GM21717 (cell line): ENCODE results near the gene NETO2.
"Not testable (repeated sequence)": the region's sequence is repeated elsewhere in the genome, so short reads cannot be mapped to it uniquely, and the experiment has no call there.

ENCODE experiments used
- ATAC-seq: cut with Tn5 transposase; IDR thresholded peaks from one replicate; pipeline ENCODE4 v1.9.1; 2021; ENCODE audit warnings: mild to moderate bottlenecking, moderate library complexity; ENCODE audit not compliant: unreplicated experiment

NETO2 gene

DNA sequence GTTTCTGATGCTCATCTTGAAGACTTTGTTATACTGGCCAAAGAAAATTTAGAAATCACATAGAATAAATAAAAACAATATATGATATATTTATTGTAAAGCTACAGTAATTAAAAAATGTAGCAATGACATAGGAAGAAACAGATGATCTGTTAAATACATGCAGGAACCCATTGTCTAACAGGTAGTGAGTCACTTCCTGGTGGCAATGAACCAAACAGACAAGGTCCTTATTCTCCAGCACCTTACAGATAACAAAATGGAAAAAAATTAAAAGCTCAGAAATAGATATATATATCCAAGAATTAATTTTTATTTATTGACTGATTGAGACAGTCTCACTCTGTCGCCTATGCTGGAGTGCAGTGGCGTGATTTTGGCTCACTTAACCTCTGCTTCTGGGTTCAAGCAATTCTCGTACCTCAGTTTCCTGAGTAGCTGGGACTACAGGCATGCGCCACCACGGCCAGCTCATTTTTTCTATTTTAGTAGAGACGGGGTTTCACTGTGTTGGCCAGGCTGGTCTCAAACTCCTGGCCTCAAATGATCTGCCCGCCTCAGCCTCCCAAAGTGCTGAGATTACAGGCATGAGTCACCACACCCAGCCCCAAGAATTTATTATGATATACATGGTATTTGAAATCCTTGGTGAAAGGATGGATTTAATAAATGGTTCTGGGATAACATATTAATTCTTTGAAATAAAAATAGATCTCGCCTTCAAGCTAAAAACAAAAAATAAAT is 7.5 kb downstream of the NETO2 start:
- ATAC-seq = no peak

DNA sequence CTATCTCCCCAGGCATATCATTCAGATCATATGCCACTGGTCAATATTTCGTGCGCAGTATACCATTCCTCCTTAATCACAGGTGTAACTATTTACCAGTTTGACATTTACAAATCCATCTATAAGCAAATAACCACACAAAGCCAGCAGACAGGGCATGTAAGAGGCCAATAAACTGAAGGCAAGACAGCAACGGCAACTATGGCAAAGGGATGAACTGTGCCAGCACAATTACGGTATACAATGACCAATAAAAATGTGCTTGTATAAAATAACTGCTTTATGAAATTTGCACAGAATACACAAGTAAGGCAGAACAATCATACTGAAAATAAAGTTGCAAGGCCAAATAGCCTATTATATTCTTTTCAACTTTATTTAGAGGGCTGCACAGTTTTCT is 9.2 kb downstream of the NETO2 start:
- no peak for ATAC-seq

DNA sequence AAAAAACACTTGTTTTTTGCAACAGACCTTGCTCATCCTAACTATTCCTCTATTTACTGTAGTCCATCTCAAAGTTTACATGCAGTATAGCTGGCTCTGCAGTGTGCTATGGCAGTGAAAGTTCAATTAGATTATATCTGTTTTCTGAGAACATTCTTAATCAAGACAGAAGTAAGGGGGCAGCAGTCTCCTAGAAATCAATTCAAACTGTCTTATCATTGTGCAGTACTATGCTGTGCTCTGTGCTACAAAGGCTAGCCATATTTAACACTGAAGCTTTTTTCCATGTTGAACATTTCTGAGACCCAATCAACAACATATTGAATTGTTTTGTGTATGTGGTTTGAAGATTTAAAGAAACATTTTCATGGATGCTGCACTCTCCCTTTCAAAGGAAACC is 11.4 kb downstream of the NETO2 start:
- ATAC-seq = no peak

DNA sequence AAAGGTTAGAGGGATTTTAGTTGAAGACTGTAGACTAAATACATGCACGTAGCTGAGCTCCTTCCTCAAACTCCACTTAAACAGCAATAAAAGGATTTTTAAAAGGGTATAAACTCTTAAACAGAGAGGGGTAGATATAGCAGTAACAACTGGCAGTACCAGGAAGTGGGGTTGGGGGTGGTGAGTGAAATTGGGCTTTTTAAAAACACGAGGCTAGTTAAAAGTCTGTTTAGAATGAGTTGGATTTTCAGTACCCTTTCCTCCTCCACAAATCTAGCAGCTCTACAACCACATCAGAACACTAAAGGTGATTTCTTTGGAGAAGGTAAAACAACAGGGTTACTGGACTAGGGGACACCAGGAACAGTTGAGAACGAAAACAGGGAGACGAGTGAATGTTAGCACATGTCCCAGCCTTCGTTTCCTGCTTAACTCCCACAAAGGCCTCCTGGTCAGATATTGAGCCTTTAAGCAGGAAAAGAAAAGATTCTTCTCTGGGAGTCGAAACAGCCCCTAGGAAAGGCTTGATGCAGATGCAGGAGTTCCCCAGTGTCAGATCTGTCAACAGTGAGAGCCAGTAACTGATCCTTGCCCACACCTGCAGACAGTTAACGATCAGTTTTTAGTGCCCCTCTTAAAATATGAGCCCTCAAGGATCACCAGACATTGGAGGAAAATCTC is 13.8 kb downstream of the NETO2 start:
- no peak for ATAC-seq

DNA sequence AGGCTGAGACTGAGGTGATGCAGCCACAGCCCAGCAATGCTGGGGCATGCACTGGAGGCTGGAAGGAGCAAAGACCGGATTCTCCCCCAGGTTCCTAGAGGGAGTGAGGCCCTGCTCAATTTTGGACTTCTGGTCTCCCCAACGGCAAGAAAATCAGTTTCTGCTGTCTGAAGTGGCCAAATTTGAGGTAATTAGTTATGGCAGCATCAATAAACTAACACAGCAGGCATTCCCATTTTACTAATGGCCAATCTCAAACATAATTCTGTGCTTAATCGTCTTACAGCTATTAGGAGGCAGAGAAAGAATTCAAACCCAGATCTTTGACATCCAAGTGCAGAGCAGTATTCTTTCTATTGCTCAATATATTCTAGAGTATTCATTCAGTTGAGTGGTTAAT is 16.2 kb downstream of the NETO2 start:
- no peak for ATAC-seq

DNA sequence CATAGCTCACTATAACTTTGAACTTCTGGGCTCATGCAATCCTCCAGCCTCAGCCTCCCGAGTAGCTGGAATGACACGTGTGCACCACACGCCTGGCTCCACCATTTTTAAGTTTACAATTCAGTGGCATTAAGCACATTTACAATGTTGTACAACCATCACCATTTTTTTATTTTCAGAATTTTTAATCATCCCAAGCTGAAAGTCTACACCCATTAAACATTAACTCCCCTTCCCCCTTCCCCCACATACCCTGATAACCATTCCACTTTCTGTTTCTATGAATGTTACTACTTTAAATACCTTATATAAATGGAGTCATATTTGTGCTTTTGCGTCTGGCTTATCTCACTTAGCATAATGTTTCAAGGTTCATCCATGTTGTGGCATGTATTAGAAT is 18.0 kb downstream of the NETO2 start:
- no peak for ATAC-seq

DNA sequence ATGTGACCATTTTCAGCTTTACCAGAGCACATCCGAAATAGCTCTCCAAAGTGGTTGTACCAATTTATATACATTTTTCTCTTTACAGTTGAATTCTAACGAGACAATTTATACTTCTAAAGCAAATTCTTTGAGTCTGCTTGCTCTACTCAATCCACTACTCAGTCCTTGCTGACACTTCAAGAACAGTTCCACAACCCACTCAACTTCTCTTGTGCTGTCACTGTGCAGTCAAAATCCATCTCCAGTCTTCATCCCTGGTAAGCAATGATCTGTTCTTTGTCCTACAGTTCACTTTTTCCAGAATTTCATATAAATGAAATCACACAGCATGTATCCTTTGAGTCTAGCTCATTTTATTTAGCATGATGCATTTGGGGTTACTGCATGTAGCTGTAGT is 30.6 kb downstream of the NETO2 start:
- no peak for ATAC-seq

DNA sequence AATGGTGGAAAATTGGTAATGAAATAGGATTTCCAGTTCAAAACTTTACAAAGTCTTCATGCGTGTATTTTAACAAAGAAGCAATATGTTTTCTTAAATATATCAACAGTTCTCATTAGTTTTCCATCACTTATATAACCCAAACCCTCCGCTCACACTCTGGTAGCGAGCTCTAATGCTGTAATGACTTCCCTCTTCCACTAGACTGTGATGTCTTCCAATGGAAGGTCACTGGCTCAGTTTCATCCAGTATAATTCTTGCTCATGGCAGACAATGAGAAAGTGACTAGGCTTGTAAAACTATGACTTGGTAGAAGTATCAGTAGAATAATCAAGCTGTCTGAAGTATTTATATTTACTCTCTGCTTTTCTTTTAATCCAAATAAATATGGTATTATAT is 32.8 kb downstream of the NETO2 start:
- no peak for ATAC-seq

DNA sequence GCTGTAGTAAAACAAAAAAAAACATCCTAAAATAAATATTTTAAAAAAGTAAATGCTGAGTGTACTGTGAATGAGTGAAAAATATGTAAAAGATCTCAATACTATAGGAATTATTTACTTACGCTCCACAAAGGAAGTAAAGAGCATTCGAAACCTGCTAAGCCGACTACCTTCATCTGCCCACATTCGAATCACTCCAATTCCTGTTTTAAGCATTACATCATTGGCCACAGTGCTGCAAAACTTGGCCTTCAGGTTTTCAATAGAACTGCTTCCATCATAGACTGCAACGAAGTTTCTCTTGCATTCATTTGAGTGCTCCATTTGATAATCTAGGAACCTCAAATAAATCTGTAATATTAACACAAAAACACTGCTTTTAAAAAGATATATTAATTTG is 34.4 kb downstream of the NETO2 start:
- ATAC-seq = no peak

DNA sequence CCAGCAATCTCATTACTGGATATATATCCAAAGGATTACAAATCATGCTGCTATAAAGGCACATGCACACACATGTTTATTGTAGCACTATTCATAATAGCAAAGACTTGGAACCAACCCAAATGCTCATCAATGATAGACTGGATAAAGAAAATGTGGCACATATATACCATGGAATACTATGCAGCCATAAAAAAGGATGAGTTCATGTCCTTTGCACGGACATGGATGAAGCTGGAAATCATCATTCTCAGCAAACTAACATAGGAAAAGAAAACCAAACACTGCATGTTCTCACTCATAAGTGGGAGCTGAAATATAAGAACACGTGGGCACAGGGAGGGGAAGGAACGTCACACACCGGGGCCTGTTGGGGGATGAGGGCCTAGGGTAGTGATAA is 40.8 kb downstream of the NETO2 start:
- not testable (repeated sequence) for ATAC-seq

DNA sequence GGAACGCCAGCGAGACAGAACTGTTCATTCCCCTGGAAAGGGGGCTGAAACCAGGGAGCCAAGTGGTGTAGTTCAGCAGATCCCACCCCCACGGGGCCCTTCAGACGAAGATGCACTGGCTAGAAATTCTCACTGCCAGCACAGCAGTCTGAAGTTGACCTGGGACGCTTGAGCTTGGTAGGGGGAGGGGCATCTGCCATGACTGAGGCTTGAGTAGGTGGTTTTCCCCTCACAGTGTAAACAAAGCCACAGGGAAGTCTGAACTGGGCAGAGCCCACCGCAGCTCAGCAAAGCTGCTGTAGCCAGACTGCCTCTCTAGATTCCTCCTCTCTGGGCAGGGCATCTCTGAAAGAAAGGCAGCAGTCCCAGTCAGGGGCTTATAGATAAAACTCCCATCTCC is 46.6 kb downstream of the NETO2 start:
- not testable (repeated sequence) for ATAC-seq

DNA sequence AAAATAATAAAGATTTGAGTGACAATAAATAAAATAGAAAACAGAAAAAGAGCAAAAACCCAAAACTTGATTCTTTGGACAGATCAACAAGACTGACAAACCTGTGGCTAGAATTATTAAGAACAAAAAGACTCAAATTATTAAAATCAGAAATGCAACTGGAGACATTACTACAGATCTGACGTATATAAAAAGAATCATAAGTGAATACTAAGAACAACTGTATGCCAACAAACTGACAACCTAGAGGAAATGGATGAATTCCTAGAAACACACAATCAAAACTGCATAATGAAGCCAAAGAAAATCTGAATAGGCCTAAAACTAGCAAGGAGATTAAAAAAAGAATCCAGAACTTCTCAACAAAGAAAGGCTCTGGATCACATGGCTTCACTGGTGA is 47.4 kb downstream of the NETO2 start:
- no peak for ATAC-seq

DNA sequence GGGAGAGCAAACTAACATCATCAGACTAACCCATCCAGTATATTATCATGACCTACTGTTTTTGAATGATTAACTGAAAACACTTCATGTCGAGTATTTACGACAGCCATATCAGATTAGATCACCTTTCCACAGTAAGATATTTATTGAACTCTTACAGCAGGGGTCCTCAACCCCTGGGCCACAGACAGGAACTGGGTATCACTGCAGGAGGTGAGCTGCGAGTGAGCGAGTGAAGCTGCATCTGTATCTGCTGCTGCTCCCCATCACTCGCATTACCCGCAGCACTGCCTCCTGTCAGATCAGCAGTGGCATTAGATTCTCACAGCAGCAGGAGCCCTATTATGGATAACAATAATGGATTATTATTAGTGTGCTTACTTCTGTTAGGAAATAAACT is 59.5 kb downstream of the NETO2 start:
- no peak for ATAC-seq

DNA sequence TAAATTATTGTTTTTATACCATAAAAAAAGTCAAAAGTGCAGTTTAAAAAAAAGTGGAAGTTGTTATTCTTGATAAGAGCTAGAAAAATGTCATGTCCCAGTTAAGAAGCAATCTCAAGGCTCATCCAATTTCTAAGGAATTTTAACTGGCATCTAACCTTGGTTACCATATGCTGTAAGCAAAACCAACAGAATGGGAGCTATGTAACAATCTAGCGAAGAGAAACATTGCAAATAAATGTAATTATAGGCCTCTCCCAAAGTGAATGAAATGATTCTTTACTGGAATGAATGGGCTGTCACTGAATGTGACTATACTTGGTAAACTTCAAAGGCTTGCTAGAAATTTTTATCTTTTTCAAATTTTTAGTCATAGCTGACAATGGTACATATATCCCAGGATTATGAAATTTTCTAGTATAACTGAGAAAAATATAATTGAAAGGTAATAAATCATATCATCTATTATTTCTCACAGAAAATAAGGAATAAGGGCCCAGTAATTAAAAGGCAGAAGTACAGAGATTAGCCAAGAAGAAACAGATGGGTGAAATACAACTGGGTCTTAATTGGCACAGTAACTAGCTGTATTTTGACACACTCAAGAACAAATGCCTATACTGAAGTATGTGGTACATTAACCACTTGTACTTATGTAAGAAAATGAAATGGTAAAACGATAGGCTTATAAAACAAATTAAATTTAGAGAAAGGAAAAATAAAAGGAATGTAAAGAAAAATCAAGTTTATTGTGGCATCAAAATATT is 61.5 kb downstream of the NETO2 start:
- no peak for ATAC-seq

DNA sequence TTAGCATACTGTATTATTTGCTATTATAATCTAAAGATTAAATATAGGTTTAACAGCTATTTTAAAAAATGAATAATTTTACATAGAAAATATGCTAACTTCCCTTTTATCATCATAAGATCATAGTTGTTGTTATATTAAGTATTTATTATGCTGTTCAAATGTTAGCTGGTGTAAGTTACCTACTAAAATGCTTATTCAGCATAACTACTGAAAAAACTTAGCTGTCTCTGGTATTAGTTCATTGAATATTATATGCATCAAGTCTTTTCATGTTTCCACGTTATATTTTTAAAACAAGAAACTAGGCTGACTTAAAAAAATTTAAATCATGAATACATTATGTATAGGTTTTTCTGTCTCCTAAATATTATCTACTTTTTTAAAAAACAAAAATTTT is 62.6 kb downstream of the NETO2 start:
- ATAC-seq = no peak

DNA sequence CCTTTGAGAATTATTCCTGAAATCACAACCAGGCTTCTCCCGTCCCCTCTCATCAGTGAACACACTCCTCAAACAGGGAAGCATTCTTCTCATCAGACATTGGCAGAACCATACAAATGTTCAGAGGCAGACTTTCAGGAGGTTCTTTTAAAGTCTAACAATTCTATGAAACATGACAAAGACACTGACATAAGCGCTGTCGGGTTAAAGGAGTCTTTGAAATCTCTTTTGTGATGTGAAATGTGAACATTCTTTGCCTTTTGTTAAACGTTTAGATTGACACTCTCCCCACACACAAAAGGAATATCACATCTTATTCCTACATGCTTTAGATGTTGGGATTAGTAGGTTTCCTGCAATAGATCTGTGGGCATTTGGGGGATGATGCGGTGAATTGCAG is 63.9 kb downstream of the NETO2 start:
- ATAC-seq = no peak

DNA sequence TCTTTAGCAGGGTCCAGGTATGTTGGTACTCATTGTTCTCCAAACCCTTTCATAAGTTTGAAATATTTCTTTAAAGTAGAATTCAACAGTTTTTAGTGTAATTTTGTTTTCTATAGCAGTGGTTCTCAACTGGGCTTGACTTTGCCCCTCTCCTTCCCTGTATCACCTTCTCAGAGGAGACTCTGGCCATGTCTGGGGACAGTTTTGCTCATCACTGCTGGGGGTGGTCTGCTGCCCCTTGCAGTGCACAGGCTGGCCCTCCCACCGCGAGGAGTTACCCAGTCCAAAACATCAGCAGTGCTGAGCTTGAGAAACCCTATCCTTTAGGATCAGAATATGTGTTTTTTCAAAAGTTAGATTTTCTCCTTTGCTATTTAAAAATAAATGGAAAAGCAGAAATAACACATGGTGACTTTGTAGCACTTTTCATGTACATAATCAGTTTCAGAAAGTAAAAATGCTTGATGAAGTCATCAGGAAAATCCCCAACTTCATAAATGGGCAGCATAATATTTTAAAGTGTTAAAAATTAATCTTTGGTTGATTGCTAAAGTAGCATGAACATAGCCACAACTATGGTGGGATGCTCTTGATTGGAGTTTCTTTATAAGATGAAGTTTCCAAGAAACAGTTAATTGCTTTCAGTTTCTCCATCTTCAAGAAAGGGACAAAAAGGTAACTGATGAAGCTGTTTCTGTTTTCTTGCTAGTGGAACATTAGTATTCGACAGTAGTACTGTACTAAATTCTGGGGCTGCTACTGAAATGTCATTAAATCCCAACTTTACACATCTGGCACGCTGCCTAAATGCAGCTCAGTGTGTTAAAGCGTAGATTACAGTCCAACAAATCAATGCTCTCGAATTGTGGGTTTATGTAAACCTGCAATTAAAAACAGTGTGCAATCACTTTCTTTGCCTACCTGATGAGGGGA is 70.3 kb downstream of the NETO2 start:
- ATAC-seq = no peak

DNA sequence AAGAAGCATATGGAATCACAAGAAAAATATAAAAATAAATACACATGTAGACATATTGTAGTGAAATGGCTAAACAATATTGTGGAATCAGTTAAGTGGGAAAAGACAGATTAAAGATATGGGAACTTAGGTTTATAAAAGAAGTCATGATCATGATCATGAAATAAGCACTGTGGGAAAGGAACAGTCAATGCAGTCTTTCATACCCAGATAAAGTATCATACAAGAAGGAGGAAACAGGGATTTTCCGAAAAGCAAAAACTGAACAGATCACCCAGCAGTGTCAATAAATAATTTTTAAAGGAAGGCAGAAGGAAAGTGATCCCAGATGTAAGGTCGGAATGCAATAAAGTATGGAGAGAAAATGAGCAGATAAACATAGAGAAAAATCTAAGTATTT is 71.6 kb downstream of the NETO2 start:
- no peak for ATAC-seq

DNA sequence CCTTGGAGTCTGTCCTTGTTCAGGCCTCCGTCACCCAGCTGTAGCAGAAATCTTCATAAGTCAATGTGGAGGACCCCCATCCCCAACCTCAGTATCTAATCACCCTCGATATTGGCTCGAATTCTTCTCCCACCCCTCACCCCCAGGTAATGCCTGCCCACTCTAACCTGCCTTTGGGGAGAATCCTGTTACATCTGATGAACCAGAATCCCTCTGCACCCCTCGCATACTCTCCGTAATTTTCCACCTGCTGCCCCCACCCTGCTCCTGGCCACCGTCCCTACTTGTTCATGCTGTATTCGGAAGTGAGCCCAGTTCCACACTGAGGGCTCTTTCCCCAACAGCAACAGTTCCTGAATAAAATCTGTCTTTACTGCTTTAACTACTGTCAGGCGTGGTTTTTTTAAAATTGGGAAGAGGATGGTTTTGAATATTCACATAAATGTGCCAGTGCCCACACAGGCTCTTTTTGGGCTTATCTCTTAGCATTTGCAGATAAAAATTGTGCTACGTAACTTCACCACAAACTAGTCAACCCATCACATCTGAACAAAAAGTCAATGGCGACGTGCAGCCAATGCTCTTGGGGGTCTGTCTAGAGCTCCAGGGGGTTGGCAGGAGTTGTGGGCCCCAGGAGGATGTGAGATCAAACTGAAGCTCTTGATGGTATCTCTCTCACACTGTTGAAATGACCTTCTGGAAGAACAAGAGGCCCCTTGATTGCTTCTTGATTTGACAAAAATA is 73.7 kb downstream of the NETO2 start:
- ATAC-seq = no peak

DNA sequence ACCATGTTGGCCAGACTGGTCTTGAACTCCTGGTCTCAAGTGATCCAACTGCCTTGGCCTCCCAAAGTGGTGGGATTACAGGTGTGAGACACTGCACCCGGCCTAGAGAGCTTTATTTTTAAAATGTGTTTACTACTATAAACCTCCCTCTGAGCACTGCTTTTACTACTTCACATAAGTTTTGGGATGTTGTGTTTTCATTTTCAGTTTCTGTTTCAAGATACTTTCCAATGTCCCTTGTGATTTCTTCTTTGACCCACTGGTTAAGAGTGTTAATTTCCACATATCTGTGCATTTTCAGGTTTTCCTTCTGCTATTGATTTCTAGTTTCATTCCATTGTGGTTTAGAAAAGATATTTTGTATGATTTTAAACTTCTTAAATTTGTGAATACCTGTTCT is 74.4 kb downstream of the NETO2 start:
- ATAC-seq = no peak
